Measurements from ENCODE around the gene TACC2.

Gene TACC2

GRCh38 chr10:122141821-122142640 lies 153.1 kb downstream of the TACC2 start:
- TF ChIP-seq TCF4 (CRISPR knock-in tag; IDR thresholded peaks at IDR 0.05; ENCODE audit: borderline replicate concordance) (no peak), ZFP30 (CRISPR knock-in tag; IDR thresholded peaks at IDR 0.05) (no peak), GLIS3 (CRISPR knock-in tag; IDR thresholded peaks at IDR 0.05) (no peak), CREB5 (CRISPR knock-in tag; IDR thresholded peaks at IDR 0.05; ENCODE audit: low read depth) (no peak), ZC3H10 (CRISPR knock-in tag; IDR thresholded peaks at IDR 0.05) (no peak), ZNF565 (CRISPR knock-in tag; conservative IDR thresholded peaks at IDR 0.05; ENCODE audit: low read depth) (no peak), PPARA (CRISPR knock-in tag; IDR thresholded peaks at IDR 0.05; ENCODE audit: borderline replicate concordance) (no peak), ZFP3 (CRISPR knock-in tag; IDR thresholded peaks at IDR 0.05) (no peak)
- peak; percentile 10 for ATAC-seq

- ATAC-seq = no peak; the same call in 2 of the 3 replicates
- TF ChIP-seq ZC3H10 (CRISPR knock-in tag; IDR thresholded peaks at IDR 0.05) = no peak
- no peak for TF ChIP-seq ZNF70 (CRISPR knock-in tag; IDR thresholded peaks at IDR 0.05)
- no peak for TF ChIP-seq ESRRG (CRISPR knock-in tag; IDR thresholded peaks at IDR 0.05)
- no peak for TF ChIP-seq OSR1 (CRISPR knock-in tag; IDR thresholded peaks at IDR 0.05)
- TF ChIP-seq CSRNP3 (CRISPR knock-in tag; IDR thresholded peaks at IDR 0.05) = no peak
- no peak for TF ChIP-seq ZNF8 (CRISPR knock-in tag; IDR thresholded peaks at IDR 0.05)
- no peak for TF ChIP-seq TCF4 (CRISPR knock-in tag; IDR thresholded peaks at IDR 0.05; ENCODE audit: borderline replicate concordance)
- TF ChIP-seq ISL1 (CRISPR knock-in tag; IDR thresholded peaks at IDR 0.05) = no peak
- no peak for TF ChIP-seq CSDC2 (CRISPR knock-in tag; IDR thresholded peaks at IDR 0.05)
- no peak for TF ChIP-seq ZFP3 (CRISPR knock-in tag; IDR thresholded peaks at IDR 0.05)
- no peak for TF ChIP-seq BACH2 (CRISPR knock-in tag; IDR thresholded peaks at IDR 0.05; ENCODE audit: borderline replicate concordance)
- TF ChIP-seq PATZ1 (CRISPR knock-in tag; IDR thresholded peaks at IDR 0.05; ENCODE audit: borderline replicate concordance) = no peak
- TF ChIP-seq CREB5 (CRISPR knock-in tag; IDR thresholded peaks at IDR 0.05; ENCODE audit: low read depth) = no peak
- TF ChIP-seq RARB (CRISPR knock-in tag; IDR thresholded peaks at IDR 0.05) = no peak
- no peak for TF ChIP-seq ZNF565 (CRISPR knock-in tag; conservative IDR thresholded peaks at IDR 0.05; ENCODE audit: low read depth)
- TF ChIP-seq SNAI2 (CRISPR knock-in tag; IDR thresholded peaks at IDR 0.05) = no peak
- no peak for TF ChIP-seq TSHZ2 (CRISPR knock-in tag; IDR thresholded peaks at IDR 0.05)
- no peak for TF ChIP-seq GLIS3 (CRISPR knock-in tag; IDR thresholded peaks at IDR 0.05)
Observed at GRCh38 chr10:122142641-122143237, 153.8 kb downstream of the TACC2 start.

Data from SK-N-SH treated with all-trans-retinoic acid at 6 μM for 48 hours (cell line).